H1 (cell line): Measurements from ENCODE around the gene C1D. TPM values are rescaled to one million over a fixed set of nuclear protein-coding genes. Genes with fewer than 3 reads are reported as not detected.

Experiments
- CTCF ChIA-PET: fragments of 300-600 bp; sonication (Branson Sonifier 250); formaldehyde crosslinking; loops from one replicate; lab custom pipeline; 2021; ENCODE audit not compliant: partially characterized antibody; lab: Charles Lee
- POLR2A ChIA-PET: fragments of 300-600 bp; sonication (Branson Sonifier 250); formaldehyde crosslinking; loops from one replicate; lab custom pipeline; 2021; ENCODE audit warnings: inconsistent platforms; ENCODE audit not compliant: partially characterized antibody; lab: Charles Lee
- DNase-seq, 2 experiments: peaks; one replicate each; pipeline versions ENCODE4 v3.0.0 to v3.0.0-alpha.2; 2010 to 2022; ENCODE audit warnings: low spot score in 2 of 2, low read depth in 1 of 2, mixed read lengths in 1 of 2
- FAIRE-seq: peaks from 2 replicates; lab custom pipeline; 2011; peaks lifted over from hg19 to GRCh38; lab: Jason Lieb, UNC
- H2AFZ ChIP-seq: 2 replicates; pipeline ENCODE4 v1.8.1; 2012; ENCODE audit warnings: low read length, inconsistent platforms
- H2AK5ac ChIP-seq: 2 replicates; pipeline ENCODE4 v1.6.1; 2013; ENCODE audit warnings: low read depth, low read length
- H2BK120ac ChIP-seq: replicated peaks from 2 replicates; pipeline ENCODE3; 2013; ENCODE audit warnings: low read depth, low read length, inconsistent platforms
- H2BK12ac ChIP-seq: 2 replicates; pipeline ENCODE4 v1.6.1; 2013; ENCODE audit warnings: low read depth, low read length
- H2BK15ac ChIP-seq: 2 replicates; pipeline ENCODE4 v1.6.1; 2013; ENCODE audit warnings: low read length
- H2BK20ac ChIP-seq: 2 replicates; pipeline ENCODE4 v1.6.1; 2013; ENCODE audit warnings: low read length
- H2BK5ac ChIP-seq: 2 replicates; pipeline ENCODE4 v1.6.1; 2013; ENCODE audit warnings: low read depth, low read length
- H3K14ac ChIP-seq: 2 replicates; pipeline ENCODE4 v1.6.1; 2013; ENCODE audit warnings: inconsistent platforms; ENCODE audit not compliant: insufficient read length
- H3K18ac ChIP-seq: 2 replicates; pipeline ENCODE4 v1.6.1; 2013; ENCODE audit warnings: low read length; ENCODE audit errors: extremely low read depth
- H3K23ac ChIP-seq: 2 replicates; pipeline ENCODE4 v1.6.1; 2013; ENCODE audit warnings: inconsistent platforms; ENCODE audit not compliant: insufficient read length
- H3K23me2 ChIP-seq: 2 replicates; pipeline ENCODE4 v1.6.1; 2013; ENCODE audit warnings: low read depth, low read length
- H3K27ac ChIP-seq: 2 replicates; pipeline ENCODE4 v1.6.1; 2011; ENCODE audit warnings: low read depth, low read length, inconsistent platforms
- H3K27me3 ChIP-seq, 4 experiments: replicated peaks in 1 of 4; 1 replicate in 1 of 4; 2 replicates in 3 of 4; pipeline versions ENCODE4 v1.6.1 to v1.8.1; 2011 to 2013; ENCODE audit warnings: low read length in 3 of 4, mild to moderate bottlenecking in 3 of 4, inconsistent platforms in 2 of 4, mixed read lengths in 2 of 4, moderate library complexity in 1 of 4; ENCODE audit not compliant: control insufficient read depth in 3 of 4, insufficient read depth in 3 of 4; ENCODE audit errors: extremely low read depth in 1 of 4
- H3K36me3 ChIP-seq, 4 experiments: 2 replicates each; pipeline versions ENCODE4 v1.6.1 to v1.8.1; 2011 to 2013; ENCODE audit warnings: mild to moderate bottlenecking in 4 of 4, low read length in 3 of 4, moderate library complexity in 2 of 4, control low read depth in 1 of 4, inconsistent platforms in 1 of 4; ENCODE audit not compliant: insufficient read depth in 4 of 4, control insufficient read depth in 2 of 4
- H3K4ac ChIP-seq: replicated peaks from 2 replicates; pipeline ENCODE3; 2013; ENCODE audit warnings: low read length, low read depth, mixed read lengths, inconsistent platforms; ENCODE audit not compliant: insufficient read length
- H3K4me1 ChIP-seq, 4 experiments: replicated peaks in 1 of 4; 1 replicate in 1 of 4; 2 replicates in 3 of 4; pipeline versions ENCODE4 v1.6.1 to v1.8.1; 2011 to 2013; ENCODE audit warnings: low read length in 3 of 4, inconsistent platforms in 2 of 4, mixed read lengths in 1 of 4; ENCODE audit not compliant: insufficient read depth in 4 of 4, control insufficient read depth in 3 of 4
- H3K4me2 ChIP-seq, 2 experiments: 2 replicates each; pipeline versions ENCODE4 v1.6.1 to v1.8.1; 2011 to 2013; ENCODE audit warnings: low read depth in 2 of 2, low read length in 2 of 2, control low read depth in 1 of 2, inconsistent platforms in 1 of 2, mild to moderate bottlenecking in 1 of 2; ENCODE audit not compliant: insufficient read depth in 1 of 2
- H3K4me3 ChIP-seq, 4 experiments: fragments of 200-600, 300-600 bp in 1 of 4; sonication (generic), shearing (Covaris generic), sonication (Bioruptor Twin) in 1 of 4; 2 replicates each; pipeline versions ENCODE4 v1.5.1 to v1.8.1; 2011 to 2016; ENCODE audit warnings: low read length in 4 of 4, low read depth in 3 of 4, control low read depth in 2 of 4, inconsistent platforms in 2 of 4, mild to moderate bottlenecking in 2 of 4, mixed read lengths in 1 of 4, moderate library complexity in 1 of 4; ENCODE audit not compliant: insufficient read depth in 2 of 4; ENCODE audit errors: extremely low read depth in 1 of 4
- H3K56ac ChIP-seq: replicated peaks from 2 replicates; pipeline ENCODE3; 2013; ENCODE audit warnings: low read depth, mild to moderate bottlenecking, mixed read lengths, low read length, inconsistent platforms; ENCODE audit not compliant: insufficient read length
- H3K79me1 ChIP-seq: 2 replicates; pipeline ENCODE4 v1.6.1; 2013; ENCODE audit warnings: low read depth, low read length, control low read depth
- H3K79me2 ChIP-seq, 2 experiments: 2 replicates each; pipeline versions ENCODE4 v1.6.1 to v1.8.1; 2012 to 2013; ENCODE audit warnings: low read length in 2 of 2, mild to moderate bottlenecking in 2 of 2, inconsistent platforms in 1 of 2; ENCODE audit not compliant: insufficient read depth in 2 of 2, control insufficient read depth in 1 of 2
- H3K9ac ChIP-seq, 4 experiments: replicated peaks in 1 of 4; 1 replicate in 1 of 4; 2 replicates in 3 of 4; pipeline versions ENCODE4 v1.6.1 to v1.8.1; 2011 to 2013; ENCODE audit warnings: low read depth in 3 of 4, low read length in 3 of 4, control low read depth in 2 of 4, mild to moderate bottlenecking in 2 of 4, moderate library complexity in 2 of 4, inconsistent platforms in 1 of 4; ENCODE audit errors: extremely low read depth in 1 of 4
- H3K9me3 ChIP-seq, 2 experiments: 2 replicates each; pipeline versions ENCODE4 v1.6.1 to v1.8.1; 2012 to 2013; ENCODE audit warnings: mild to moderate bottlenecking in 2 of 2, moderate library complexity in 2 of 2, control low read depth in 1 of 2, inconsistent platforms in 1 of 2, low read depth in 1 of 2, low read length in 1 of 2, mixed read lengths in 1 of 2; ENCODE audit not compliant: insufficient read depth in 2 of 2
- H4K20me1 ChIP-seq, 2 experiments: replicated peaks in 1 of 2; 2 replicates each; pipeline versions ENCODE3 to v1.8.1; 2011 to 2013; ENCODE audit warnings: inconsistent platforms in 2 of 2, low read length in 2 of 2, mild to moderate bottlenecking in 1 of 2; ENCODE audit not compliant: insufficient read depth in 2 of 2, control insufficient read depth in 1 of 2
- H4K5ac ChIP-seq: 2 replicates; pipeline ENCODE4 v1.6.1; 2013; ENCODE audit warnings: low read length, low read depth, mixed read lengths, inconsistent platforms; ENCODE audit not compliant: insufficient read length
- H4K8ac ChIP-seq: 2 replicates; pipeline ENCODE4 v1.8.0; 2013; ENCODE audit warnings: mild to moderate bottlenecking, moderate library complexity, low read length, inconsistent platforms; ENCODE audit not compliant: insufficient read depth; ENCODE audit errors: extremely low read depth
- H4K91ac ChIP-seq: replicated peaks from 2 replicates; pipeline ENCODE3; 2013; ENCODE audit warnings: low read length, mixed read lengths, inconsistent platforms; ENCODE audit not compliant: insufficient read length
- KDM5A ChIP-seq: fragments of 200-600 bp; IDR thresholded peaks from 2 replicates; pipeline ENCODE4 v1.7.1; 2012; ENCODE audit warnings: mild to moderate bottlenecking, low read length, inconsistent platforms, mixed read lengths
- RAD21 ChIP-seq, 2 experiments: IDR thresholded peaks in 1 of 2; conservative IDR thresholded peaks in 1 of 2; 2 replicates each; pipeline ENCODE4 v1.6.1; 2011; ENCODE audit warnings: low read depth in 2 of 2, low read length in 2 of 2, improper control_type of control experiment in 1 of 2, inconsistent platforms in 1 of 2, mild to moderate bottlenecking in 1 of 2, moderate library complexity in 1 of 2
- SP4 ChIP-seq: IDR thresholded peaks from 2 replicates; pipeline ENCODE4 v1.6.1; 2012; ENCODE audit warnings: low read length, inconsistent platforms
- WGBS, 2 experiments: shearing (Covaris generic) in 1 of 2; methylation state at CpG; one replicate each; pipeline versions ENCODE4 v1.1.6 to v1.1.7; 2013 to 2015; ENCODE audit warnings: low lambda C conversion rate in 2 of 2, mixed read lengths in 2 of 2, inconsistent platforms in 1 of 2, low coverage in 1 of 2, missing lambda C conversion rate in 1 of 2; ENCODE audit not compliant: insufficient replicate concordance in 2 of 2, insufficient coverage in 1 of 2, insufficient read length in 1 of 2; ENCODE audit errors: extremely low coverage in 1 of 2, missing lambda C conversion rate in 1 of 2; 5-methylcytosine and 5-hydroxymethylcytosine counted together
- polyA plus RNA-seq, 7 experiments: library from polyadenylated mRNA; depleted of rRNA in 3 of 7; stranded (reverse) in 5 of 7; unstranded in 2 of 7; fragments of >200 nt in 5 of 7; fragments of 200-250 nt in 2 of 7; gene quantifications; 1 replicate in 5 of 7; 2 replicates in 1 of 7; 4 replicates in 1 of 7; pipeline versions ENCODE4 v1.2.1 to v1.2.3, GENCODE V29; 2011 to 2013; ENCODE audit warnings: missing spikeins in 2 of 7, mixed read lengths in 2 of 7
- total RNA-seq: library from RNA; stranded (reverse); fragmentation: NEBNext Ultra II Directional; extraction: Animal tissue kit (Norgen Biotek cat#: 25700); gene quantifications from 2 replicates; pipeline ENCODE4 v1.2.1, GENCODE V29; 2021
- TF ChIP-seq, protein P1 (sequence below), 3 experiments: IDR thresholded peaks; 1 replicate in 2 of 3; 2 replicates in 1 of 3; pipeline versions ENCODE4 v1.5.1 to v1.6.1; 2011; ENCODE audit warnings: low read length in 3 of 3, mild to moderate bottlenecking in 3 of 3, inconsistent platforms in 2 of 3, low read depth in 1 of 3, moderate library complexity in 1 of 3; ENCODE audit not compliant: insufficient read depth in 1 of 3; ENCODE audit errors: control extremely low read depth in 1 of 3

Gene C1D
- total and polyA plus RNA-seq, 2 of the 8 experiments (the other 6 are each of a cell fraction or from before 2014, with no cell fraction given), result 17.5 to 24.1 TPM

DNA sequence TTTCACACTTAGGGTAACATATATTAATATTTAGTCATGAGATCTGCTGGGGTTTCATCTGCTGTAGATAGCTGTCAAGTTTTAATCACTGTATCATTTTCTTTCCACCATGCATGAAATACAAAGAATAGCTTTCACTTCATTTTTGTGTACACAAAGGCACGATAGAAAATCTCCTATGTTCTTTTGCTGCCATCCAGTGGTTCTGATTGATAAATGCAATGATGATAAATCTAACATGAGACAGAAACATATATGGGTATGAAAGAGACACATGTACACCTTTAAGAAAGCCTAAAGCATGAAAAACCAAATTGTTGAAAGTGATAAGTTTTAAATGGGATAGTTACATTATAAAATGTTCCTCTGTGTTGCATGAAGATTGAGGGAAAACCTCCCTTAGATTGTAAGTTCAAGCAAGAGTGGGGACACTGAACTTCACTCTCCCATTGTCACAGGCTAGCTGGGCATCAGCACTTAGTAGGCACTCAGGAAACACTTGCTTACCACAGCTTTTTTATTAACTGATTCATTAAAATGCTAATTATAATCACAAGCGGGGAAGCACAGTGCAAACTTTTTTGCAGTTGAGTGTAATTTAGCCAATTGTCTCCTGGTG lies 31.2 kb downstream of the C1D start:
- Histone ChIP-seq H3K36me3 (no peaks in the 10 kb centered on the region), H4K91ac (no peak overlapping the region)
- TF ChIP-seq, protein P1, sequence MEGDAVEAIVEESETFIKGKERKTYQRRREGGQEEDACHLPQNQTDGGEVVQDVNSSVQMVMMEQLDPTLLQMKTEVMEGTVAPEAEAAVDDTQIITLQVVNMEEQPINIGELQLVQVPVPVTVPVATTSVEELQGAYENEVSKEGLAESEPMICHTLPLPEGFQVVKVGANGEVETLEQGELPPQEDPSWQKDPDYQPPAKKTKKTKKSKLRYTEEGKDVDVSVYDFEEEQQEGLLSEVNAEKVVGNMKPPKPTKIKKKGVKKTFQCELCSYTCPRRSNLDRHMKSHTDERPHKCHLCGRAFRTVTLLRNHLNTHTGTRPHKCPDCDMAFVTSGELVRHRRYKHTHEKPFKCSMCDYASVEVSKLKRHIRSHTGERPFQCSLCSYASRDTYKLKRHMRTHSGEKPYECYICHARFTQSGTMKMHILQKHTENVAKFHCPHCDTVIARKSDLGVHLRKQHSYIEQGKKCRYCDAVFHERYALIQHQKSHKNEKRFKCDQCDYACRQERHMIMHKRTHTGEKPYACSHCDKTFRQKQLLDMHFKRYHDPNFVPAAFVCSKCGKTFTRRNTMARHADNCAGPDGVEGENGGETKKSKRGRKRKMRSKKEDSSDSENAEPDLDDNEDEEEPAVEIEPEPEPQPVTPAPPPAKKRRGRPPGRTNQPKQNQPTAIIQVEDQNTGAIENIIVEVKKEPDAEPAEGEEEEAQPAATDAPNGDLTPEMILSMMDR (IDR thresholded peaks at IDR 0.05; ENCODE audit: control extremely low read depth in 1 of 3, insufficient read depth in 1 of 3, low read depth in 1 of 3, low read length in 3 of 3), result peak in 2 of 3 experiments; percentile 27 to 49; a peak in 2 of 4 replicates
- TF ChIP-seq SP4 (no peak), RAD21 (IDR thresholded peaks at IDR 0.05 in 1 of 2, conservative IDR thresholded peaks at IDR 0.05 in 1 of 2; ENCODE audit: low read depth in 2 of 2, low read length in 2 of 2) (peak; percentile 86 to 90), KDM5A (no peak)
- TF ChIP-seq, all 59 proteins: peak for 2
- Histone ChIP-seq H3K9ac (no peak overlapping the region), H2BK5ac (no peak overlapping the region), H3K4me2 (no peak overlapping the region), H3K9me3 (no peaks in the 10 kb centered on the region), H2BK15ac (no peak overlapping the region), H2BK12ac (no peak overlapping the region), H3K23me2 (no peaks in the 10 kb centered on the region), H3K4ac (no peak overlapping the region), H4K20me1 (no peaks in the 10 kb centered on the region), H3K14ac (no peak overlapping the region), H4K8ac (no peak overlapping the region), H3K79me1 (no peaks in the 10 kb centered on the region), H3K23ac (no peak overlapping the region), H3K27me3 (no peaks in the 10 kb centered on the region), H3K27ac (no peak overlapping the region), H3K18ac (no peak overlapping the region), H2BK20ac (no peak overlapping the region), H3K4me3 (no peak overlapping the region), H2AFZ (no peak overlapping the region), H3K56ac (no peak overlapping the region), H4K5ac (no peak overlapping the region), H2AK5ac (no peak overlapping the region), H2BK120ac (no peak overlapping the region), H3K79me2 (no peaks in the 10 kb centered on the region), H3K4me1 (no peaks in the 10 kb centered on the region)
- ChIA-PET CTCF (interaction anchor here (0.8 to 4.9 kb wide), 38 partner anchors 9 to 785 kb away, joined by 3 to 32 read pairs (median 4); no protein-coding TSS in a partner anchor), POLR2A (no interaction called here)
- FAIRE-seq (peak; percentile 90), DNase-seq (no peak)
- WGBS, 2 experiments, result 50% methylated on average over 2 of the region's 2 CpGs; no CpG with 5 or more reads in 1 of the 2 experiments
